ENCODE measurements around the gene CCR5AS.
"Not testable (repeated sequence)": the region's sequence is repeated elsewhere in the genome, so short reads cannot be mapped to it uniquely, and the experiment has no call there.

The CCR5AS gene

GRCh38 chr3:46359733-46360493 is 47.0 kb downstream of the CCR5AS start:
- peak in 1 of 2 donors; percentile 41 for DNase-seq (ENCODE audit: extremely low read depth in 1 of 2, low read depth in 1 of 2)

- no peak for DNase-seq (ENCODE audit: extremely low read depth in 1 of 2, low read depth in 1 of 2)
Observed at GRCh38 chr3:46358466-46358865, 48.4 kb downstream of the CCR5AS start.

GRCh38 chr3:46356909-46357308 is 50.0 kb downstream of the CCR5AS start:
- no peak for DNase-seq (ENCODE audit: extremely low read depth in 1 of 2, low read depth in 1 of 2)

- DNase-seq (ENCODE audit: extremely low read depth in 1 of 2, low read depth in 1 of 2) = no peak
Observed at GRCh38 chr3:46356276-46356675, 50.6 kb downstream of the CCR5AS start.

GRCh38 chr3:46354984-46355383 is 51.9 kb downstream of the CCR5AS start:
- DNase-seq (ENCODE audit: extremely low read depth in 1 of 2, low read depth in 1 of 2) = no peak

DNA sequence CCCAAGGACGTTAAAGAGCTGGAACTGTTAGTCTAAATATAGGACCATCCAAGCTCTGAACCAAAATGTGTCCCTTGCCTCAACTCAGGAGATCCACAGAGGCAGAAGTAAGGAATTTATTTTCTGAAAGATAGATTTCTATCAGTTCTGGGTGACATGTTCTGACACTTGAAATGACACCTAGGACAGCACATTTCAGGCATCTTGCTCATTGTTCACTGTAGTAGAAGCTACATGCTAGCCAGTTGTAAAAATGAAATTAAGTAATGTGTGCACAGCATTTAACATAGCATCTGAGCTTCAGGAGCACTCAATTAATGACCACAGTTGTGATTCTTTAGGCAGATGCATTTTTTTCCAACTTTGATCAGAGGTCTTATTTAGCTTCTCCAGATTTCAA is 52.4 kb downstream of the CCR5AS start:
- no peak for DNase-seq (ENCODE audit: extremely low read depth in 1 of 2, low read depth in 1 of 2)

DNA sequence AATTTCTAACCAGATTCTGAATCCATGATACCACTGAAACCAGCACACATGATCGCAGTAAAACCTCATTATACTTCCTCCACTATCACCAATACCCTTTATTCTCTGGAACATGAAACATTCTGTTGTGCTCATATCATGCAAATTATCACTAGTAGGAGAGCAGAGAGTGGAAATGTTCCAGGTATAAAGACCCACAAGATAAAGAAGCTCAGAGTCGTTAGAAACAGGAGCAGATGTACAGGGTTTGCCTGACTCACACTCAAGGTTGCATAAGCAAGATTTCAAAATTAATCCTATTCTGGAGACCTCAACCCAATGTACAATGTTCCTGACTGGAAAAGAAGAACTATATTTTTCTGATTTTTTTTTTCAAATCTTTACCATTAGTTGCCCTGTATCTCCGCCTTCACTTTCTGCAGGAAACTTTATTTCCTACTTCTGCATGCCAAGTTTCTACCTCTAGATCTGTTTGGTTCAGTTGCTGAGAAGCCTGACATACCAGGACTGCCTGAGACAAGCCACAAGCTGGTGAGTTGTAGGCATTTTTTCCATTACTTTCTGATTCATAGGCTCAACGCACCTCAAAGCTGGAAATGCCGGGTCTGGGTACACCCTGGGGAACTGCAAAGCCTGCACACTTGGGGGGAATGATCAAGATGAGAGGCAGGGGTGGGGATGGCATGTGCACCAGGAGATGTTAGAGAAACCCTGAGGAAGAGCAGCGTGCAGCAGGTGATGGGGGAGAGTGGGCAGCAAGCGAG is 53.0 kb downstream of the CCR5AS start, which contains the start of gene CCR2:
CCR2 (plus strand) TSS at position 465 of the 764 bp plus-strand sequence. CDS start 3,417 bp downstream, outside the sequence.
- peak in 1 of 2 donors; percentile 25 for DNase-seq (ENCODE audit: extremely low read depth in 1 of 2, low read depth in 1 of 2)

DNA sequence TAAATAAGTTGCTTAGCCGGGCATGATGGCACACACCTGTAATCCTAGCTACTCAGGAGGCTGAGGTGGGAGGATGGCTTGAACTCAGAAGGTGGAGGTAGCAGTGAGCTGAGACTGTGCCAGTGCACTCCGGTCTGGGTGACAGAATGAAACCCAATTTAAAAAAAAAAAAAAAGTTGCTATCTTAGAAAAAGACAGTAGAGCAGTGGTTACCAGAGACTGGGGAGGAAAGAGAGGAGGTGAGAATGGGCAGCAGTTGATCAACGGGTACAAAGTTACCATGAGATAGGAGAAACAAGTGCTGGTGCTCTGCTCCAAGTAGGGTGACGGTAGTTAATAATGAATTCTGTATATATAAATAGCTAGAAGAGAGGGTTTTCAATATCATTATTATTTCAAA is 53.8 kb downstream of the CCR5AS start:
- DNase-seq (ENCODE audit: extremely low read depth in 1 of 2, low read depth in 1 of 2) = no peak

GRCh38 chr3:46351646-46352045 is 55.2 kb downstream of the CCR5AS start:
- no peak for DNase-seq (ENCODE audit: extremely low read depth in 1 of 2, low read depth in 1 of 2)

GRCh38 chr3:46350262-46350565 is 56.7 kb downstream of the CCR5AS start:
- DNase-seq (ENCODE audit: extremely low read depth in 1 of 2, low read depth in 1 of 2) = no peak

GRCh38 chr3:46349484-46350261 is 57.2 kb downstream of the CCR5AS start:
- DNase-seq (ENCODE audit: extremely low read depth in 1 of 2, low read depth in 1 of 2) = no peak

- no peak for DNase-seq (ENCODE audit: extremely low read depth in 1 of 2, low read depth in 1 of 2)
Observed at GRCh38 chr3:46348823-46349482, 57.9 kb downstream of the CCR5AS start.

GRCh38 chr3:46344476-46344875 is 62.4 kb downstream of the CCR5AS start:
- DNase-seq (ENCODE audit: extremely low read depth in 1 of 2, low read depth in 1 of 2) = no peak

DNA sequence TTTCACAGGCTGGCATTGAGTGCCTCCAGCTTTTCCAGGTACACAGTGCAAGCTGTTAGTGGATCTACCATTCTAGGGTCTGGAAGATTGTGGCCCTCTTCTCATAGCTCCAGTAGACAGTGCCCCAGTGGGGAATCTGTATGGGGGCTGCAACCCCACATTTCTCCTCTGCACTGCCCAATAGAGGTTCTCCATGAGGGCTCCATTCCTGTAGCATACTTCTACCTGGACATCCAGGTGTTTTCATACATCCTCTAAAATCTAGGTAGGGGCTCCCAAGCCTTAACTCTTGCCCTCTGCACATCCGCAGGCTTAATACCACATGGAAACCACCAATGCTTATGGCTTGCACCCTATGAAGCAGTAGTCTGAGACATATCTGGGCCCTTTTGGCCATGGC is 68.0 kb downstream of the CCR5AS start:
- DNase-seq (ENCODE audit: extremely low read depth in 1 of 2, low read depth in 1 of 2) = no peak

GRCh38 chr3:46337911-46338310 is 69.0 kb downstream of the CCR5AS start:
- no peak for DNase-seq (ENCODE audit: extremely low read depth in 1 of 2, low read depth in 1 of 2)

GRCh38 chr3:46335541-46335940 is 71.3 kb downstream of the CCR5AS start:
- no peak for DNase-seq (ENCODE audit: extremely low read depth in 1 of 2, low read depth in 1 of 2)

GRCh38 chr3:46334741-46335478 is 72.0 kb downstream of the CCR5AS start:
- DNase-seq (ENCODE audit: extremely low read depth in 1 of 2, low read depth in 1 of 2) = no peak

- DNase-seq (ENCODE audit: extremely low read depth in 1 of 2, low read depth in 1 of 2) = not testable (repeated sequence)
Observed at GRCh38 chr3:46330676-46331075, 76.2 kb downstream of the CCR5AS start.

GRCh38 chr3:46325645-46326300 is 81.1 kb downstream of the CCR5AS start:
- DNase-seq (ENCODE audit: extremely low read depth in 1 of 2, low read depth in 1 of 2) = no peak

- DNase-seq (ENCODE audit: extremely low read depth in 1 of 2, low read depth in 1 of 2) = no peak
Observed at GRCh38 chr3:46324036-46324435, 82.8 kb downstream of the CCR5AS start.
